ENCODE data around the gene AMACR. TPM values are rescaled to one million over a fixed set of nuclear protein-coding genes. Genes with fewer than 3 reads are reported as not detected.
"Not testable (repeated sequence)": the region's sequence is repeated elsewhere in the genome, so short reads cannot be mapped to it uniquely, and the experiment has no call there.

AMACR gene
- total RNA-seq, 1 donor from 2014 or later, result 12.2 TPM

GRCh38 chr5:33957577-33958150, 50.2 kb downstream of the AMACR start:
- peaks cover 4% of the 10 kb centered on the region for H3K9me3 ChIP-seq
- H3K4me1 ChIP-seq, result no peaks in the 10 kb centered on the region
- TF ChIP-seq, protein P1, sequence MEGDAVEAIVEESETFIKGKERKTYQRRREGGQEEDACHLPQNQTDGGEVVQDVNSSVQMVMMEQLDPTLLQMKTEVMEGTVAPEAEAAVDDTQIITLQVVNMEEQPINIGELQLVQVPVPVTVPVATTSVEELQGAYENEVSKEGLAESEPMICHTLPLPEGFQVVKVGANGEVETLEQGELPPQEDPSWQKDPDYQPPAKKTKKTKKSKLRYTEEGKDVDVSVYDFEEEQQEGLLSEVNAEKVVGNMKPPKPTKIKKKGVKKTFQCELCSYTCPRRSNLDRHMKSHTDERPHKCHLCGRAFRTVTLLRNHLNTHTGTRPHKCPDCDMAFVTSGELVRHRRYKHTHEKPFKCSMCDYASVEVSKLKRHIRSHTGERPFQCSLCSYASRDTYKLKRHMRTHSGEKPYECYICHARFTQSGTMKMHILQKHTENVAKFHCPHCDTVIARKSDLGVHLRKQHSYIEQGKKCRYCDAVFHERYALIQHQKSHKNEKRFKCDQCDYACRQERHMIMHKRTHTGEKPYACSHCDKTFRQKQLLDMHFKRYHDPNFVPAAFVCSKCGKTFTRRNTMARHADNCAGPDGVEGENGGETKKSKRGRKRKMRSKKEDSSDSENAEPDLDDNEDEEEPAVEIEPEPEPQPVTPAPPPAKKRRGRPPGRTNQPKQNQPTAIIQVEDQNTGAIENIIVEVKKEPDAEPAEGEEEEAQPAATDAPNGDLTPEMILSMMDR (IDR thresholded peaks at IDR 0.05), result no peak
- no peak for DNase-seq
- H3K4me3 ChIP-seq, result no peak overlapping the region
- no peaks in the 10 kb centered on the region for H3K36me3 ChIP-seq
- no peak for ATAC-seq
- no peak overlapping the region for H3K27ac ChIP-seq
- intact Hi-C loops (cut with DNase I), result no loop called here
- H3K27me3 ChIP-seq (ENCODE audit: low read depth), result no peaks in the 10 kb centered on the region

GRCh38 chr5:33952175-33952574, 55.7 kb downstream of the AMACR start:
- intact Hi-C loops (cut with DNase I); H3K27me3 ChIP-seq (ENCODE audit: low read depth); H3K9me3 ChIP-seq; H3K4me3 ChIP-seq; DNase-seq; H3K36me3 ChIP-seq; H3K4me1 ChIP-seq; ATAC-seq; H3K27ac ChIP-seq: not testable (repeated sequence)

DNA sequence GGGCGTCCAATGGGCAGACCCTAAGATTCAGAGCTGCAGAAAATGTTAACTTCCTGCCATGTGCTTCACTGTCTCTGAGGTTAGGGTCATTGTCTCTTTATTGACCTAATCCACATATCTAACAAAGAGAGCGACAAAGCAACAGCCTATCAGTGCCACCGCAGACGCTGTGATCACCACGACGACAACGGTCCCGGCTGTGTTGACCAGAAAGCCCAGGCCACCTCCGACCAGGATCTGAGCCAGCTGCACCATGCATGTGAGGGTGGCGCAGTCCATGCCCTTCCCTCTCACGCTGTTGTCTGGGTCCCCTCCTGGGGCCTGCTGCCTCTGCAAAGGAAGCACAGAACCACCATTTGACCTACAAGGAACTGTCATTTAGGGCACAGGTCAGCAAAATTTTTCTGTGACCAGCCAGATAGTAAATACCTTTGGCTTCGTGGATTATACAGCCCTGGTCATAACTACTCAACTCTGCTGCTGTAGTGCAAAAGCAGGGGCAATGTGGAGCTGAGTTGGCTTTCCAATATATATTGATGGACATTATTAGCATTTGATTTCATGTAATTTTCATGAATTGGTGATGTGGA, 63.2 kb downstream of the AMACR start:
- ATAC-seq, result no peak
- DNase-seq, result no peak
- Histone ChIP-seq H3K4me3 (no peak overlapping the region), H3K36me3 (no peaks in the 10 kb centered on the region), H3K4me1 (no peaks in the 10 kb centered on the region), H3K27me3 (ENCODE audit: low read depth) (peaks cover 27% of the 10 kb centered on the region), H3K27ac (no peak overlapping the region), H3K9me3 (no peaks in the 10 kb centered on the region)
- TF ChIP-seq, protein P1 (IDR thresholded peaks at IDR 0.05), result no peak
- intact Hi-C loops (cut with DNase I), result no loop called here

- no peak overlapping the region for H3K27ac ChIP-seq
- no peak for ATAC-seq
- peaks cover 12% of the 10 kb centered on the region for H3K4me1 ChIP-seq
- no peaks in the 10 kb centered on the region for H3K36me3 ChIP-seq
- intact Hi-C loops (cut with DNase I), result no loop called here
- no peaks in the 10 kb centered on the region for H3K9me3 ChIP-seq
- H3K4me3 ChIP-seq, result no peak overlapping the region
- TF ChIP-seq, protein P1 (IDR thresholded peaks at IDR 0.05), result no peak
- H3K27me3 ChIP-seq (ENCODE audit: low read depth), result peaks cover 62% of the 10 kb centered on the region
- DNase-seq, result no peak
These were observed 66.8 kb downstream of the AMACR start for GRCh38 chr5:33941090-33941489.

- intact Hi-C loops (cut with DNase I), result no loop called here
- H3K27me3 ChIP-seq (ENCODE audit: low read depth), result peaks cover 69% of the 10 kb centered on the region
These were observed 68.1 kb downstream of the AMACR start for GRCh38 chr5:33939556-33940262.

More at GRCh38 chr5:33939556-33940262, 68.1 kb downstream of the AMACR start:
- H3K36me3 ChIP-seq, result no peaks in the 10 kb centered on the region
- TF ChIP-seq, protein P1 (IDR thresholded peaks at IDR 0.05), result no peak
- ATAC-seq (no peak), DNase-seq (no peak)
- peaks cover 16% of the 10 kb centered on the region for H3K4me1 ChIP-seq
- H3K27ac ChIP-seq, result no peak overlapping the region
- H3K9me3 ChIP-seq, result no peaks in the 10 kb centered on the region
- no peak overlapping the region for H3K4me3 ChIP-seq

All from lower lobe of right lung (tissue), 2 donors.